A673 (cell line): ENCODE results near the gene PHAX. TPM values are rescaled to one million over a fixed set of nuclear protein-coding genes. Genes with fewer than 3 reads are reported as not detected.

Experiments used
- BruUV-seq: library from RNA; stranded (reverse); fragments of 400-500 nt; replicated peaks from 2 replicates; lab custom pipeline; 2021; lab: Mats Ljungman, UMichigan
- CTCF ChIA-PET: fragments of 300-600 bp; sonication (Branson Sonifier 250); formaldehyde crosslinking; loops from one replicate; lab custom pipeline; 2022; ENCODE audit warnings: antibody characterized with exemption; lab: Charles Lee
- POLR2A ChIA-PET: fragments of 300-600 bp; sonication (Branson Sonifier 250); formaldehyde crosslinking; loops from one replicate; lab custom pipeline; 2022; ENCODE audit warnings: antibody characterized with exemption; ENCODE audit not compliant: low non-redundant PET; lab: Charles Lee
- DNase-seq: peaks from one replicate; pipeline ENCODE4 v3.0.0-alpha.2; 2015; ENCODE audit warnings: low spot score
- H3K27ac ChIP-seq: fragments of 200-600 bp; sonication (generic); 2 replicates; pipeline ENCODE4 v1.5.1; 2016; ENCODE audit warnings: mixed run types, low read depth, mild to moderate bottlenecking, mixed read lengths, antibody characterized with exemption, low read length; ENCODE audit not compliant: poor library complexity, severe bottlenecking
- H3K27me3 ChIP-seq: fragments of 200-600 bp; sonication (generic); replicated peaks from 2 replicates; pipeline ENCODE4 v1.6.1; 2017; ENCODE audit warnings: mixed run types, low read depth, mild to moderate bottlenecking, mixed read lengths, antibody characterized with exemption, low read length; ENCODE audit not compliant: insufficient read depth, poor library complexity
- H3K36me3 ChIP-seq: fragments of 200-600 bp; sonication (generic); 2 replicates; pipeline ENCODE4 v1.6.1; 2016; ENCODE audit warnings: mixed run types, mild to moderate bottlenecking, mixed read lengths, antibody characterized with exemption, low read length; ENCODE audit not compliant: insufficient read depth, poor library complexity, severe bottlenecking
- H3K4me1 ChIP-seq: fragments of 200-600 bp; sonication (generic); 2 replicates; pipeline ENCODE4 v1.6.1; 2017; ENCODE audit warnings: mixed run types, mild to moderate bottlenecking, mixed read lengths, antibody characterized with exemption, low read length; ENCODE audit not compliant: insufficient read depth, poor library complexity, severe bottlenecking
- H3K4me3 ChIP-seq: fragments of 200-600 bp; sonication (generic); 2 replicates; pipeline ENCODE4 v1.5.1; 2016; ENCODE audit warnings: low read depth, mixed run types, mild to moderate bottlenecking, mixed read lengths, low read length; ENCODE audit not compliant: poor library complexity, severe bottlenecking
- H3K9me3 ChIP-seq: fragments of 200-600 bp; sonication (generic); 2 replicates; pipeline ENCODE4 v1.6.1; 2016; ENCODE audit warnings: mixed run types, low read depth, mild to moderate bottlenecking, mixed read lengths, antibody characterized with exemption, low read length; ENCODE audit not compliant: poor library complexity, severe bottlenecking
- EZH2 ChIP-seq: fragments of 200-600 bp; sonication (generic); IDR thresholded peaks from 2 replicates; pipeline ENCODE4 v1.6.1; 2017; ENCODE audit warnings: borderline replicate concordance, low read depth, mild to moderate bottlenecking, mixed read lengths, antibody characterized with exemption, low read length; ENCODE audit not compliant: poor library complexity, severe bottlenecking
- intact Hi-C: fragments of 100-400 bp; cut with micrococcal nuclease; formaldehyde crosslinking; loops from one replicate; pipeline ENCODE4 v1.10.0; 2022; ENCODE audit not compliant: unreplicated experiment
- total RNA-seq: library from RNA; stranded (reverse); gene quantifications from 2 replicates; pipeline ENCODE4 v1.2.3, GENCODE V29; 2021
- TF ChIP-seq, protein P1 (sequence below): fragments of 300-800, 200-600 bp; sonication (generic); conservative IDR thresholded peaks from 2 replicates; pipeline ENCODE4 v1.5.1; 2017; ENCODE audit warnings: low read depth, mild to moderate bottlenecking, antibody characterized with exemption, low read length, moderate library complexity, mixed read lengths

Gene PHAX
- total RNA-seq, 1 experiment from 2014 or later = 71.3 TPM

GRCh38 chr5:126579716-126580115 lies 21.0 kb upstream of the PHAX start:
- intact Hi-C loops = no loop called here
- no peaks in the 10 kb centered on the region for H3K4me1 ChIP-seq
- no peak overlapping the region for H3K27ac ChIP-seq
- no peak overlapping the region for H3K4me3 ChIP-seq
- CTCF ChIA-PET = no interaction called here
- no peak for DNase-seq
- no peaks in the 10 kb centered on the region for H3K27me3 ChIP-seq
- peaks cover 45% of the 10 kb centered on the region for H3K36me3 ChIP-seq
- POLR2A ChIA-PET = no interaction called here
- no peak for TF ChIP-seq EZH2
- TF ChIP-seq, protein P1, sequence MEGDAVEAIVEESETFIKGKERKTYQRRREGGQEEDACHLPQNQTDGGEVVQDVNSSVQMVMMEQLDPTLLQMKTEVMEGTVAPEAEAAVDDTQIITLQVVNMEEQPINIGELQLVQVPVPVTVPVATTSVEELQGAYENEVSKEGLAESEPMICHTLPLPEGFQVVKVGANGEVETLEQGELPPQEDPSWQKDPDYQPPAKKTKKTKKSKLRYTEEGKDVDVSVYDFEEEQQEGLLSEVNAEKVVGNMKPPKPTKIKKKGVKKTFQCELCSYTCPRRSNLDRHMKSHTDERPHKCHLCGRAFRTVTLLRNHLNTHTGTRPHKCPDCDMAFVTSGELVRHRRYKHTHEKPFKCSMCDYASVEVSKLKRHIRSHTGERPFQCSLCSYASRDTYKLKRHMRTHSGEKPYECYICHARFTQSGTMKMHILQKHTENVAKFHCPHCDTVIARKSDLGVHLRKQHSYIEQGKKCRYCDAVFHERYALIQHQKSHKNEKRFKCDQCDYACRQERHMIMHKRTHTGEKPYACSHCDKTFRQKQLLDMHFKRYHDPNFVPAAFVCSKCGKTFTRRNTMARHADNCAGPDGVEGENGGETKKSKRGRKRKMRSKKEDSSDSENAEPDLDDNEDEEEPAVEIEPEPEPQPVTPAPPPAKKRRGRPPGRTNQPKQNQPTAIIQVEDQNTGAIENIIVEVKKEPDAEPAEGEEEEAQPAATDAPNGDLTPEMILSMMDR = no peak
- H3K9me3 ChIP-seq = no peaks in the 10 kb centered on the region
- no TSS peak for BruUV-seq

DNA sequence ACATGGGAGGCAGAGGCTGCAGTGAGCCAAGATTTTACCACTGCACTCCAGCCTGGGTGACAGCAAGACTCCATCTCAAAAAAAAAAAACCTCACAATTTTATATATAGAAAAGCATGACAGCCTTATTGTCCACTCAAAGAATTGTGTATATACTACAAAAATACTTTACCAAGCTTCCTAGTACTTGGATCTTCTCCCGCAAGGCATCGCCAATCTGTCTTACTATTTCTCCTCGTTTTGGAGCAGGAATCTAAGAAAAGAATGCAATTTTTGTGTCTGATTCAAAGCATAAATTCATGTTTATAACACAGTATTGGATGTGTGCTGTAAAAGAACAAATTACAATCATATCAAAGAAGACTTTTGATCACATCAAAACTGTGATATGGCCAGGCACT lies 17.0 kb upstream of the PHAX start:
- intact Hi-C loops = no loop called here
- POLR2A ChIA-PET = no interaction called here
- Histone ChIP-seq H3K4me3 (no peak overlapping the region), H3K4me1 (no peaks in the 10 kb centered on the region), H3K27me3 (no peaks in the 10 kb centered on the region), H3K27ac (no peak overlapping the region), H3K36me3 (peaks cover 37% of the 10 kb centered on the region), H3K9me3 (no peaks in the 10 kb centered on the region)
- BruUV-seq = no TSS peak
- no peak for TF ChIP-seq EZH2
- TF ChIP-seq, protein P1 = no peak
- no peak for DNase-seq
- CTCF ChIA-PET = no interaction called here

DNA sequence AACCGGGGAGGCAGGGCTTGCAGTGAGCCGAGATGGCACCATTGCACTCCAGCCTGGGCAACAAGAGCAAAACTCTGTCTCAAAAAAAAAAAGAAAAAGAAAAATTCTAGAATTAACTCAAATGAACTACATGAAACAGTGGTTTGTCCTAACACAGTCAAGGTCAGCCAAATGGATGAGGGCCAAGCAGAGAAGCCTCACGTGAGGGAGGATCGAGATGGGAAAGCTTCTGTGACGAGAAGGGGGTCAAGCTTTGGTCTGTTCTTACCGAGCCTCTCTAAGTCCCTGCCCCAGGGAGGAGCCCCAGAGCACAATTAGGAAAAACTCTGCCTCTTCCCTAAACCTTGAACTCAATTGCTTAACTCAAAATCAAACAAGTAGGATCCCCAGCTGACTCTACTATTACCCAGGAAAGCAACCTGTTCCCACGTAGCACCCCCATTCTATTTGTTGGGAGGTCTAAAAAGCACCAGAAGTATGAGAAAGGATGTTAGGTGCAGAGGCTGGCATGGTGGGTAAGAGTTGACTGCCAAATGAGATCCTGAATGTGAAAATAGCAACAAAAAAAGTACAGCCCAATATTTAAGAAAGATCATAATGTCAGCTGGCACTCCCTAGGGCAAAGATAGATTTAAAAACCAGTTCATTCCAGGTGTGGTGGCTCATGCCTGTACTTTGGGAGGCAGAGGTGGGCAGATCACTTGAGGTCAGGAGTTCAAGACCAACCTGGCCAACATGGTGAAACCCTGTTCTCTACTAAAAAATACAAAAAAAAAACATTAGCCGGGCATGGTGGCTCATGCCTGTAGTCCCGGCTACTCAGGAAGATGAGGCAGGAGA lies 13.0 kb upstream of the PHAX start:
- ChIA-PET POLR2A (no interaction called here), CTCF (no interaction called here)
- DNase-seq = no peak
- no peaks in the 10 kb centered on the region for H3K27me3 ChIP-seq
- TF ChIP-seq, protein P1 = no peak
- TF ChIP-seq EZH2 = no peak
- no peaks in the 10 kb centered on the region for H3K9me3 ChIP-seq
- H3K4me3 ChIP-seq = no peak overlapping the region
- no peak overlapping the region for H3K27ac ChIP-seq
- peaks cover 2% of the 10 kb centered on the region for H3K4me1 ChIP-seq
- H3K36me3 ChIP-seq = peaks cover 13% of the 10 kb centered on the region
- intact Hi-C loops = no loop called here
- no TSS peak for BruUV-seq
